GM18508 (cell line): ENCODE measurements around the gene PLCB3.

Experiments used
- ATAC-seq: cut with Tn5 transposase; IDR thresholded peaks from one replicate; pipeline ENCODE4 v1.9.1; 2021; ENCODE audit warnings: moderate number of reproducible peaks; ENCODE audit not compliant: insufficient read depth, unreplicated experiment

PLCB3 gene

DNA sequence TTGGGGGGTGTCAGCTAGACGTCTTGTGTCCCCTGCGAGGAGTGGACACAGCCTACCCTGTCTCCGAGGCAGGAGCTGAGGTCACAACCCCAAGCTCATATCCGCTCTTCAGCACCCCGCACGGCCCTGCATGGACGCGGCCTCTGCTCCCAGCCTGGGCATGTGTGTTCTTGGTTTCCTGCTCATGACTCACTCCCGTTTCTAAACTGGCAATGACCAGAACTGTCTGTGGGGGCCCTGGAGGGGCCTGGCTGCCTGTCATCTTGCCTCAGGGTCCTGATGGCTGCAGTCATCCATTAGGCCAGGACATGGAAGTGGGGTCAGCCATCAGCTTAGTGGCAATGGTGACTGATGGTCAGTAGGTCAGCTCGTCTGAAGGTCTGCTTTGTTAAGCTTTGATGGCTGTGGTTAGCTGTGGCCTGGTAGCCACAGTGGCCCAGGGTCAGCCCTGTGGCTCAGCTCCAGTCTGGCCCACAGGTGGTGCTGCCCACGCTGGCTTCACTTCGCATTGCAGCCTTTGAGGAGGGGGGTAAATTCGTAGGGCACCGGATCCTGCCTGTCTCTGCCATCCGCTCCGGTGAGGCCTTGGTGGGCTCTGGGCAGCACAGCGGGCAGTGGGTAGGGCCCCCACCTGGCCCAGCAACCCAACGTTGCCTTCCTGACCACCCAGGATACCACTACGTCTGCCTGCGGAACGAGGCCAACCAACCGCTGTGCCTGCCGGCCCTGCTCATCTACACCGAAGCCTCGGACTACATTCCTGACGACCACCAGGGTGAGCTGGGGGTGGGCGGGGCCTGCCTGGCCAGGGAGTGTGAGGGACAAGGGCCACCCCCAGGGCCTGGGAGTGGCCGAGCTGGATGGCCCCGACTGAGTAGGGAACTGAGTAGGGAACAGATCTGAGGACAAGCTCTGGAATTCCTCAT is 12.0 kb downstream of the PLCB3 start:
- ATAC-seq = no peak

DNA sequence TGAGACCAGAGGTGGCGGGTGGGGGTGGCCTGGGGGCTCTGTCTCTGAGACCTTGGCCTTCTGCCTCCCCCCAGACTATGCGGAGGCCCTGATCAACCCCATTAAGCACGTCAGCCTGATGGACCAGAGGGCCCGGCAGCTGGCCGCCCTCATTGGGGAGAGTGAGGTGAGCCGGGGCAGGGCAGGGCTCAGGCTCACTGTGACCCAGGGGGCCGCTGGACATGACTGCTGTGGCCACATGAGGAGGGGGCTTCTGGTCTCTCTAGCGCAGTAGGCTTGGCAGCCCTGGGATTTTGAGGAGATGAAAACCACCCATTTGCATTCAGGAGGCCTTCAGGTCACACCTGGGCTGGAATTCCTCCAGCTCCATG is 12.6 kb downstream of the PLCB3 start:
- ATAC-seq = no peak

GRCh38 chr11:64264371-64264852 is 13.1 kb downstream of the PLCB3 start:
- no peak for ATAC-seq

DNA sequence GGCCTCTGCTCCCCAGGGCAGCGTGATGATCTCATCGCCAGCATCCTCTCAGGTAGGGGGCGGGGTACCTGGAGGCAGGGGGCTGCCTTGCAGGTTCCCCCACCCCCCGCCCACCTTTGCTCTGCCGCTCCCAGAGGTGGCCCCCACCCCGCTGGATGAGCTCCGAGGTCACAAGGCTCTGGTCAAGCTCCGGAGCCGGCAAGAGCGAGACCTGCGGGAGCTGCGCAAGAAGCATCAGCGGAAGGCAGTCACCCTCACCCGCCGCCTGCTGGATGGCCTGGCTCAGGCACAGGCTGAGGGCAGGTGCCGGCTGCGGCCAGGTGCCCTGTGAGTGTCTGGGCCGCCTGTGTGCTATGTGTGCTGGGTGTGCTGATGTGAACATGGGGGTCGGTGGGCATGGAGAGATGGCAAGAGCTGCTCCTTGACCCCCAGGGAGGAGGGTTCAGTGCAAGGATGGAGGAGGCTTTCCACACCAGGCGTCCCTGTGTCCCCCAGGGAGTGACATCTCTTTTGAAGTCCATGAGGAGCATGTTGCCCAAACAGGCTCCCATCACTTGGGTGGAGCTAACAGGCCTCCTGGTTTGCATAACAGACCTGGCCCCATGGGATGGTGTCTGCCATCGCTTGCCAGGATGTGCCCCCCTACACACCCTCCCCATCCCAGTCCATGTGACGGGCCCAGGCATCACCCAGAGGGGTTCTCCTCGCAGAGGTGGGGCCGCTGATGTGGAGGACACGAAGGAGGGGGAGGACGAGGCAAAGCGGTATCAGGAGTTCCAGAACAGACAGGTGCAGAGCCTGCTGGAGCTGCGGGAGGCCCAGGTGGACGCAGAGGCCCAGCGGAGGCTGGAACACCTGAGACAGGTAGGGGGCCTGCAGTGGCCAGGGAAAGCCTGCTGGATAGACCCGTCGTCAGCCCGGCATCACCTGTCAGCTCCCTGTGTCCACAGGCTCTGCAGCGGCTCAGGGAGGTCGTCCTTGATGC is 14.1 kb downstream of the PLCB3 start:
- ATAC-seq = no peak

DNA sequence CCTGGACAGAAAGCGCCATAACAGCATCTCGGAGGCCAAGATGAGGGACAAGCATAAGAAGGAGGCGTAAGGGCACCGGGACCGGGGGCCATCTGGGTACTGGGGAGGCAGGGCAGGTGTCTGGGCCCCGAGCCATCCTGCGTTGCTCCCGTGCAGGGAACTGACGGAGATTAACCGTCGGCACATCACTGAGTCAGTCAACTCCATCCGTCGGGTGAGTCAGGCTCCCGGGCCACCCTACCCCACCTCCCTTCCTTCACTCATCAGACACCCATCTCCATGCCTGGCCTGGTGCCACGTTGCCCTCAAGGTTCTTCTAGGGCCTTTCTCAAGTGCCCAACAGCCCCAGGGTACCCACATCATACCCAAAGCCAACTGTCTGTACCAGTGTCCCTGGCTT is 15.0 kb downstream of the PLCB3 start:
- ATAC-seq = no peak

DNA sequence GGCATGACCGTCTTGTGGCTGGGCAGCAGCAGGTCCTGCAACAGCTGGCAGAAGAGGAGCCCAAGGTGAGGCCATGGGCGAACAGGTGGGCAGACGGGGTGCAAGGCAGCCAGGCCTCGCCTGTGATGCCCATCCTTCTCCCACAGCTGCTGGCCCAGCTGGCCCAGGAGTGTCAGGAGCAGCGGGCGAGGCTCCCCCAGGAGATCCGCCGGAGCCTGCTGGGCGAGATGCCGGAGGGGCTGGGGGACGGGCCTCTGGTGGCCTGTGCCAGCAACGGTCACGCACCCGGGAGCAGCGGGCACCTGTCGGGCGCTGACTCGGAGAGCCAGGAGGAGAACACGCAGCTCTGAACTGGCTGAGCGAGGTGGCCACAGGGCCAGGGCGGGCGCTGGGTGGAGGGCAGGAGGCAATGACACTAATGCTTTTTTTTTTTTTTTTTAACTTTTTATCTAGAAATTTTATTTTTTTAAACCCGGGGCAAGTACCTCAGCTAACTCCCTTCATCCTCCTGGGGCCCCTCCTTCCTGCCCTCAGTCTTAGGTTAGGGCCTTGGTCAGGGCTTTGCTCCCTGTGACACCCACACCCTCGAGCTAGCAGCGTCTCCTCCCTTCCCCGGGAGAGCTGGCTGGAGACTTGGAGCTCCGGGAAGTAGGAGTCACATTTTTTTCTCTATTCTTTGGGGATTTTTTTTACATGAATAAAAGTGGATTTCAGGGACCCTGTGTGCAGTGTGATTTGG is 16.0 kb downstream of the PLCB3 start:
- no peak for ATAC-seq

DNA sequence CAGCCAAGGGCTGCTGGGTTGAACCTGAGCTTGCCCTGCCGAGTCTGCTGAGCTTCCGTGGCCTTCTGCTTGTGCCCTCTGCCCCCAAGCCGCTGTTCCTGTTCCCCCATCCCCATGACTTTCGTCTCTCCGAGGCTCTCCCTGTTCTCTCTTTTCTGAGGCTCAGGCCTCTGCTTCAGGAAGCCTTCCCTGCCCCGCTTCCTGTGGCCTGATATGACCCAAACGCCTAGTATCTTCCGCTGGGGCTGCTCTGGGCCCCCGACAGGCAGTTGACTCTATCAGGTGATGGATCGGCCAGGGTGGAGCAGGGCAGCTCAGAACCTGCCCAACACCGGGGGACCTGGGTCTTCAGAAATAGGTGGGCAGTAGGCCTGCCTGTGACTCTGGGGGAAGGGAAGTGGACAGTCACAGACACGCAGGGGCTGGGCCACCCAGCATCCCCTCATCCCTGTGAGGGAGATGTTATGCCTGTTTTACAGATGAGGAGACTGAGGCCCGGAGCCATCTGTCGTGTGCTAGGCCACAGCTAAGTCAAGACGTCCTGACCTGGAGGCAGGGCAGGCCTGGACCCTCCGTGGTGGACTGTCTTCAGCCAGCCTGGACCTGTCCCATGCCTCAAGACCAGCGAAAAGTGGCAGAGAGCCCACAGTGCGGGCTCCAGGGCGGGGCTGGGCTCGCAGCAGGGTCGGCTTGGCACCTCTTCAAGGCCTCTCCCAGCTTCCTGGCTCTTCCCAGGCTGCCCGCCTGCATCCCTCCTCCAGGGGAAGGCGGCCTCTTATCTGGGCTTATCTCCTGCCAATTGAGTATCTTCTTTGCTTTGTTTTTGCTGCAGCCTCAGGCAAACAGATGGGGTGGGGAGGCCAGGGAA is 16.9 kb downstream of the PLCB3 start:
- ATAC-seq = no peak

GRCh38 chr11:64268893-64269539 is 17.7 kb downstream of the PLCB3 start:
- peak; percentile 10 for ATAC-seq

GRCh38 chr11:64269540-64270220 is 18.4 kb downstream of the PLCB3 start:
- ATAC-seq = peak; percentile 38

DNA sequence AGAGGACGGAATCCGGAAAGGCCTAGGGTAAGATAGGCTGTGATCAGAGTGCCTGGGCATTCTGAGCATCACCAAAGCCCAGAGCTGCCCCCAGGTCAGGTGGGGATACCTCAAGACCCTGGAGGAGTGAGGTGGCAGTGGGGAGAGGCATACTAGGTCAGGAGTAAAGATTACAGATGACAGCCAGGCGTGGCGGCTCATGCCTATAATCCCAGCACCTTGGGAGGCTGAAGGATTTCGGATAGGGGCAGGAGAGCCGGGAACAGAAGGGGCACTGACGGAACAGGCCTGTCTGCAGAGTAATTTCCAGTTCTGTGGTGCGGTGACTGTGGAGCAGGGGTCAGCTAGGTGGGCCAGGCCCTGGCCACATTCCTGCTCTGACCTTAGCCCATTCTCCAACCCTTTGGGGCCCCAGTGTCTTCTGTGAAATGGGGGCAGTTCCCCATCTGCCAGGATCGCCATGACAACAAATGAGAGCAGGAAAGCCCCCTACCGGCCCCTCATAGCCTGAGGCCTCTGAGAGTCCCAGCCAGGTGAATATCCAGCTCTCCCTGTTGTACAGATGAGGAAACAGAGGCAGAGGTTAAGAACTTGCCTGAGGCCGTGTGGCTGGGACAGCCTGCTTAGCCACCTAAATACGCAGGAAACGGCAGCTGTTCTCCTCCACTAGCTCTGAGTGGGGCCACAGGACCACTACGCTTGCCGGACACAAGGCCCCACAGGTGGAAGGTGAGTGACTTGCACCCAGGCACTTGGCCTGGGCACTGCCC is 23.9 kb downstream of the PLCB3 start:
- ATAC-seq = no peak

DNA sequence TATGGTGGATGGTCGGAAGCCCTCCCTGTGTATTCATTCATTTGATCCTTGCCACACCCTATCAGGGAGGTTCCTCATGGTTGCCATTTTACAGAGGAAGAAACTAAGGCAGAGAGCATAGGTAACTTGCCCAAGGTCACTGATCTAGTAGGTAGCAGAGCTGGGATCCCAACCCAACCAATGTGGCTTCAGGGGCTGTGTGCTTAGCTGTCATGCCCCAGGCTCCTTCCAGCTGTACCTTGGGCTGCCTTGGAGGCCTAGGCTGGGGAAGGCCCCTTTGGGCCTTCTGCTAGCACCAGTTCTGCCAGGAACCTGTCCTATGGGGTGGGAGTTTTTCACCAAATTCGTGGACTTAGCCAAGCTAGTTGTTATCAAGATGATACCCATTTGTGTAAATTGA is 24.5 kb downstream of the PLCB3 start:
- ATAC-seq = no peak

DNA sequence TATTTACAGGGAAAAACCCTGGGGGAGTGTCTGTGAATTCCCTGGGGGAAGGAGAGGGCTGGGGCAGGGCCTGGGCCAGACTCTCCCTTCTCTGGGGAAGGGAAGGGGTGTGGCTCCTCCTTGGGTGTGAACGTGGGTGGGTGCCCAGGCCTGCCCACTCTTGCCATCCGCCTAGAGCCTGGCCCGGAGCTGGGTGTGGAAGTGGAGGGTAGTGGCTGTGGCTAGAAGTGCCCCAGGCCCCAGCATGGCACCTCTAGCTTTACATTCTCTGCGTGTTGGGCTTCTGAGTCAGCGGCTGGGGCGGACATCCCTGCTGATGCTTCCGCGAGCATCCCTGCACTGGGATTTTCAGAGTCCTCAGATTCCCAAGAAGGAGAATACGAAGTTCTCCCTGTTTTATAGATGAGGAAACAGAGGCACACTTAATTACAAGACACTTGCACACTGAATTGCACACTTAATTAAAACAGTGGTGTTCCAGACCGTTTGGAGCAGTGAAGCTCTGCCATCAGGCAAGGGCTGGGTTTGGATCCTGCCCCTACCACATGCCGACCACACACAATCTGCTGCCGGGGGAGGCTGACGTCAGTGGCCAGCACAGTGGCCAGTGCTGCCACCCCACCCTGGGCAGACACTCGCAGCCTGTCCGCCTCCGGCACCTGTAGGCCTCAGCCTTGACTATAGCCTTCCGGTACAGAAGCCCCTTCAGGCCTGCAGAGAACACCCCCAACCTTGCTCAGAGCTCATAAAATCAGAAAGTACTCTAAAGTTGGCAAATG is 25.5 kb downstream of the PLCB3 start:
- no peak for ATAC-seq

DNA sequence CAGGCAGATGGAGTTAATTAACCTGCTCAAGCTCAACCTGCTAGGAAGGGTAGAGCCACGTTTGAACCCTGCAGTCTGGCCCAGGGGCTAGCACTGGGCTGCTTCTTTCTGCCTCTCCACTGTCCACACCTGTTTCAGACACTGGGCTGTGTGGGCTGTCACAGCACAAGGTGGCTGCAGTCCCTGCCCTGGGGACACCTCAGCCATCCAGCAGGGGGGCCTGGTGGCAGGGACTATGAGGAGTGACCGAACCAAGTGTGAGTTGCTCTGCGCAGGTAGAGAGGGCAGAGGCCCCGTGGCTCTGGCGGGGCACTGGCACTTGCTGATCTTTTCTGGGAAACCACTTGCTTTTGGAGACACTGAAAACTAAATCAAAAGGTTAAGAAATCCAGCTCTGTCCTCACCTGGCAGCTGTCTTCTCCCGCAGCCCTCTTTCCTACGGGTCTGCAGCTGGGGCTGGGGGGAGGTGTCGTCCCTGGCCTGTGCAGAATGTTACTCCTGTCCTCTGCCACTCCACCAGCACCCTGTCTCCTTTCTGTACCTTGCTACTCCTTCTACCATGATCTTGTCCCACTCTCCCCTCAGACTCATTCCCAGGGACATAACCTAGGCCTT is 27.4 kb downstream of the PLCB3 start:
- ATAC-seq = no peak

- no peak for ATAC-seq
Observed at GRCh38 chr11:64281957-64282770, 30.8 kb downstream of the PLCB3 start.

DNA sequence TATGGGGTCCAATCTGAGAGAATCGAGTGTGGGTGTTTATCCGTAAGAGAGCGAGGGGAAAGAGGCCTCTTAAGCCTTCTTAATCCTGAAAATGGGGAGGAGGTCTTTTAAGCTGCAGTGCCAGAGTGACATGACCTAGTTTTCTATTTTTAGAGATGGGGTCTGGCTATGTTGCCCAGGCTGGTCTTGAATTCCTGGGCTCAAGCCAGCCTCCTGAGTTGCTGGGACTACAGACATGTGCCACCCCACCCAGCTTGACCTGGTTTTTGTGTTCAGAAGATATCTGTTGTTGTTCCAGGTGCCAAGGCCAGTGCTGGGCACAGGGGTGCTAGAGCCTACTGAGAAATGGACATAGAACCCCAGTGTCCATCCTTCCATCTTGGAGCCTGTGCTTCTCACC is 31.8 kb downstream of the PLCB3 start:
- ATAC-seq = no peak
